DOHH2 (cell line): ENCODE measurements around the gene MYDGF.

ENCODE experiments used
- H3F3A ChIP-seq: fragments of 200-600 bp; sonication (generic), shearing (Covaris generic); 2 replicates; pipeline ENCODE4 v1.6.0; 2016; ENCODE audit warnings: antibody characterized with exemption, mild to moderate bottlenecking; ENCODE audit not compliant: control insufficient read depth, insufficient read depth
- H3K27ac ChIP-seq: fragments of 200-600 bp; sonication (generic); 2 replicates; pipeline ENCODE4 v1.5.1; 2014; ENCODE audit warnings: low read depth, mild to moderate bottlenecking, low read length, moderate library complexity
- H3K27me3 ChIP-seq: fragments of 200-600 bp; sonication (generic); 2 replicates; pipeline ENCODE4 v1.6.1; 2014; ENCODE audit warnings: mild to moderate bottlenecking, low read length, mixed read lengths; ENCODE audit not compliant: control insufficient read depth
- H3K36me3 ChIP-seq: fragments of 200-600 bp; sonication (generic); 2 replicates; pipeline ENCODE4 v1.6.1; 2014; ENCODE audit warnings: mild to moderate bottlenecking, low read length, moderate library complexity, mixed read lengths; ENCODE audit not compliant: control insufficient read depth
- H3K4me1 ChIP-seq: fragments of 200-600 bp; sonication (generic); 2 replicates; pipeline ENCODE4 v1.6.1; 2014; ENCODE audit warnings: mild to moderate bottlenecking, low read length, mixed read lengths; ENCODE audit not compliant: control insufficient read depth
- H3K4me2 ChIP-seq: fragments of 200-600 bp; sonication (generic); 2 replicates; pipeline ENCODE4 v1.6.0; 2014; ENCODE audit warnings: mild to moderate bottlenecking, low read length, moderate library complexity
- H3K4me3 ChIP-seq: fragments of 200-600 bp; sonication (generic); 2 replicates; pipeline ENCODE4 v1.5.1; 2014; ENCODE audit warnings: mild to moderate bottlenecking, low read length, mixed read lengths
- H3K79me2 ChIP-seq: fragments of 200-600 bp; sonication (generic); 2 replicates; pipeline ENCODE4 v1.6.1; 2014; ENCODE audit warnings: mild to moderate bottlenecking, low read length, mixed read lengths; ENCODE audit not compliant: control insufficient read depth
- H3K9me2 ChIP-seq: fragments of 200-600 bp; sonication (generic); replicated peaks from 2 replicates; pipeline ENCODE4 v1.6.1; 2014; ENCODE audit warnings: mild to moderate bottlenecking, low read length, mixed read lengths; ENCODE audit not compliant: control insufficient read depth
- H3K9me3 ChIP-seq: fragments of 200-600 bp; sonication (generic); 2 replicates; pipeline ENCODE4 v1.6.1; 2014; ENCODE audit warnings: antibody characterized with exemption, low read length, mixed read lengths; ENCODE audit not compliant: control insufficient read depth, insufficient read depth
- H4K20me1 ChIP-seq: fragments of 200-600 bp; sonication (generic); 2 replicates; pipeline ENCODE4 v1.6.0; 2014; ENCODE audit warnings: low read depth, mild to moderate bottlenecking, antibody characterized with exemption, low read length, moderate library complexity; ENCODE audit not compliant: control insufficient read depth, insufficient read depth
- CTCF ChIP-seq: fragments of 200-600 bp; sonication (generic); IDR thresholded peaks from one replicate; pipeline ENCODE4 v1.5.1; 2014; ENCODE audit warnings: antibody characterized with exemption, mild to moderate bottlenecking, low read depth, low read length; ENCODE audit not compliant: poor library complexity, severe bottlenecking
- EZH2phosphoT487 ChIP-seq: fragments of 200-600 bp; sonication (generic); IDR thresholded peaks from 2 replicates; pipeline ENCODE4 v1.6.1; 2017; ENCODE audit warnings: borderline replicate concordance, mild to moderate bottlenecking, antibody characterized with exemption, low read length, moderate library complexity, mixed read lengths

The MYDGF gene

GRCh38 chr19:4699826-4700692, 29.9 kb upstream of the MYDGF start:
- no peak for TF ChIP-seq EZH2phosphoT487
- TF ChIP-seq CTCF, result no peak
- Histone ChIP-seq H3K79me2 (no peaks in the 10 kb centered on the region), H3K4me3 (no peak overlapping the region), H3K4me1 (no peaks in the 10 kb centered on the region), H4K20me1 (no peaks in the 10 kb centered on the region), H3K9me2 (no peaks in the 10 kb centered on the region), H3K27me3 (no peaks in the 10 kb centered on the region), H3K36me3 (peaks cover 61% of the 10 kb centered on the region), H3K4me2 (no peak overlapping the region), H3F3A (no peaks in the 10 kb centered on the region), H3K27ac (no peak overlapping the region), H3K9me3 (no peaks in the 10 kb centered on the region)

- Histone ChIP-seq H3K36me3 (peaks cover 78% of the 10 kb centered on the region), H3K27ac (no peak overlapping the region), H3K27me3 (no peaks in the 10 kb centered on the region), H4K20me1 (no peaks in the 10 kb centered on the region), H3K4me3 (no peak overlapping the region), H3K9me3 (no peaks in the 10 kb centered on the region), H3K79me2 (no peaks in the 10 kb centered on the region), H3K4me2 (no peak overlapping the region), H3K9me2 (no peaks in the 10 kb centered on the region), H3K4me1 (no peaks in the 10 kb centered on the region), H3F3A (no peaks in the 10 kb centered on the region)
- TF ChIP-seq CTCF (no peak), EZH2phosphoT487 (no peak)
Measured at GRCh38 chr19:4697304-4697703, 27.2 kb upstream of the MYDGF start.

GRCh38 chr19:4695224-4695731, 25.1 kb upstream of the MYDGF start:
- Histone ChIP-seq H3K9me2 (no peaks in the 10 kb centered on the region), H3K79me2 (no peaks in the 10 kb centered on the region), H3K4me2 (no peak overlapping the region), H4K20me1 (no peaks in the 10 kb centered on the region), H3K4me3 (no peak overlapping the region), H3K4me1 (no peaks in the 10 kb centered on the region), H3K27ac (no peak overlapping the region), H3K27me3 (no peaks in the 10 kb centered on the region), H3K36me3 (peaks cover 72% of the 10 kb centered on the region), H3K9me3 (no peaks in the 10 kb centered on the region), H3F3A (no peaks in the 10 kb centered on the region)
- TF ChIP-seq CTCF, result no peak
- no peak for TF ChIP-seq EZH2phosphoT487
